DOHH2 (cell line): ENCODE results near the gene PTGR3.

Source experiments
- CTCF ChIP-seq: fragments of 200-600 bp; sonication (generic); IDR thresholded peaks from one replicate; pipeline ENCODE4 v1.5.1; 2014; ENCODE audit warnings: antibody characterized with exemption, mild to moderate bottlenecking, low read depth, low read length; ENCODE audit not compliant: poor library complexity, severe bottlenecking
- EZH2phosphoT487 ChIP-seq: fragments of 200-600 bp; sonication (generic); IDR thresholded peaks from 2 replicates; pipeline ENCODE4 v1.6.1; 2017; ENCODE audit warnings: borderline replicate concordance, mild to moderate bottlenecking, antibody characterized with exemption, low read length, moderate library complexity, mixed read lengths

- TF ChIP-seq CTCF (peak; percentile 14), EZH2phosphoT487 (no peak)
Measured at GRCh38 chr18:75161256-75162028, 47.5 kb downstream of the PTGR3 start.
